ENCODE data around the gene RSPO1. TPM values are rescaled to one million over a fixed set of nuclear protein-coding genes. Genes with fewer than 3 reads are reported as not detected.

RSPO1 gene
- total RNA-seq, 1 experiment from 2014 or later, result not detected

GRCh38 chr1:37570528-37571334, 64.0 kb downstream of the RSPO1 start:
- intact Hi-C loops (cut with micrococcal nuclease), result no loop called here
- Histone ChIP-seq H3K9me3 (ENCODE audit: low read length) (no peaks in the 10 kb centered on the region), H3K9ac (ENCODE audit: low read length) (no peak overlapping the region), H3K27me3 (ENCODE audit: low read length) (no peaks in the 10 kb centered on the region), H3K9me2 (replicated peaks; ENCODE audit: low read length) (no peaks in the 10 kb centered on the region), H3K4me1 (ENCODE audit: insufficient read depth, low read length) (peaks cover 16% of the 10 kb centered on the region), H3K4me2 (ENCODE audit: low read length) (no peak overlapping the region), H3K27ac (ENCODE audit: low read length) (no peak overlapping the region), H3K79me2 (ENCODE audit: low read length) (no peaks in the 10 kb centered on the region), H3F3A (ENCODE audit: low read length, unreplicated experiment) (peaks cover 6% of the 10 kb centered on the region), H2AFZ (ENCODE audit: low read length) (no peak overlapping the region), H3K36me3 (ENCODE audit: low read depth, low read length) (peaks cover 87% of the 10 kb centered on the region), H3K4me3 (ENCODE audit: low read length) (no peak overlapping the region), H4K20me1 (ENCODE audit: low read length) (no peaks in the 10 kb centered on the region)
- DNase-seq (no peak), ATAC-seq (no peak)
- CTCF ChIA-PET, result no interaction called here
- POLR2A ChIA-PET (ENCODE audit: unreplicated experiment), result no interaction called here
- BruUV-seq (replicated peaks), result no TSS peak
- no peak for TF ChIP-seq EZH2 (IDR thresholded peaks at IDR 0.05; ENCODE audit: low read length, unreplicated experiment)
- no peak for TF ChIP-seq CTCF (conservative IDR thresholded peaks at IDR 0.05; ENCODE audit: low read depth, low read length)
- no peak for TF ChIP-seq EZH2phosphoT487 (IDR thresholded peaks at IDR 0.05; ENCODE audit: borderline replicate concordance, low read length)

- BruUV-seq (replicated peaks), result no TSS peak
- CTCF ChIA-PET, result no interaction called here
- ATAC-seq, result no peak
Observed at GRCh38 chr1:37567023-37567422, 67.7 kb downstream of the RSPO1 start.

More at GRCh38 chr1:37567023-37567422, 67.7 kb downstream of the RSPO1 start:
- no peaks in the 10 kb centered on the region for H3K9me3 ChIP-seq (ENCODE audit: low read length)
- H3K4me2 ChIP-seq (ENCODE audit: low read length), result no peak overlapping the region
- H3K9me2 ChIP-seq (replicated peaks; ENCODE audit: low read length), result no peaks in the 10 kb centered on the region
- POLR2A ChIA-PET (ENCODE audit: unreplicated experiment), result no interaction called here
- no peaks in the 10 kb centered on the region for H3K79me2 ChIP-seq (ENCODE audit: low read length)
- no peak overlapping the region for H3K4me3 ChIP-seq (ENCODE audit: low read length)
- no peaks in the 10 kb centered on the region for H4K20me1 ChIP-seq (ENCODE audit: low read length)
- TF ChIP-seq CTCF (conservative IDR thresholded peaks at IDR 0.05; ENCODE audit: low read depth, low read length) (no peak), EZH2 (IDR thresholded peaks at IDR 0.05; ENCODE audit: low read length, unreplicated experiment) (no peak), EZH2phosphoT487 (IDR thresholded peaks at IDR 0.05; ENCODE audit: borderline replicate concordance, low read length) (no peak)
- no peaks in the 10 kb centered on the region for H3K4me1 ChIP-seq (ENCODE audit: insufficient read depth, low read length)
- DNase-seq, result no peak
- peaks cover 69% of the 10 kb centered on the region for H3K36me3 ChIP-seq (ENCODE audit: low read depth, low read length)
- H3K27me3 ChIP-seq (ENCODE audit: low read length), result no peaks in the 10 kb centered on the region
- intact Hi-C loops (cut with micrococcal nuclease), result no loop called here
- H3K27ac ChIP-seq (ENCODE audit: low read length), result no peak overlapping the region
- H2AFZ ChIP-seq (ENCODE audit: low read length), result no peak overlapping the region
- no peak overlapping the region for H3K9ac ChIP-seq (ENCODE audit: low read length)
- H3F3A ChIP-seq (ENCODE audit: low read length, unreplicated experiment), result no peaks in the 10 kb centered on the region

All from PC-3 (cell line).